Mucosa of stomach (tissue), 1 donor: ENCODE results near the gene TMEM238.
"Not testable (repeated sequence)": the region's sequence is repeated elsewhere in the genome, so short reads cannot be mapped to it uniquely, and the experiment has no call there.

Experiments
- H3K27me3 ChIP-seq: one replicate; pipeline ENCODE4 v1.7.0; 2013; ENCODE audit warnings: mild to moderate bottlenecking, low read length; ENCODE audit not compliant: control insufficient read depth, insufficient read depth
- H3K36me3 ChIP-seq: one replicate; pipeline ENCODE4 v1.7.0; 2013; ENCODE audit warnings: low read length; ENCODE audit not compliant: control insufficient read depth, insufficient read depth
- H3K4me1 ChIP-seq: one replicate; pipeline ENCODE4 v1.7.0; 2013; ENCODE audit warnings: mild to moderate bottlenecking, low read length; ENCODE audit not compliant: control insufficient read depth, insufficient read depth
- H3K4me3 ChIP-seq: one replicate; pipeline ENCODE4 v1.7.0; 2013; ENCODE audit warnings: low read length
- H3K9ac ChIP-seq: one replicate; pipeline ENCODE4 v1.7.0; 2013; ENCODE audit warnings: mild to moderate bottlenecking, low read length, moderate library complexity
- H3K9me3 ChIP-seq: one replicate; pipeline ENCODE4 v1.7.0; 2013; ENCODE audit warnings: mild to moderate bottlenecking, low read length, moderate library complexity; ENCODE audit not compliant: control insufficient read depth
- donor health status: Pancreatic carcinoma.

Gene TMEM238

DNA sequence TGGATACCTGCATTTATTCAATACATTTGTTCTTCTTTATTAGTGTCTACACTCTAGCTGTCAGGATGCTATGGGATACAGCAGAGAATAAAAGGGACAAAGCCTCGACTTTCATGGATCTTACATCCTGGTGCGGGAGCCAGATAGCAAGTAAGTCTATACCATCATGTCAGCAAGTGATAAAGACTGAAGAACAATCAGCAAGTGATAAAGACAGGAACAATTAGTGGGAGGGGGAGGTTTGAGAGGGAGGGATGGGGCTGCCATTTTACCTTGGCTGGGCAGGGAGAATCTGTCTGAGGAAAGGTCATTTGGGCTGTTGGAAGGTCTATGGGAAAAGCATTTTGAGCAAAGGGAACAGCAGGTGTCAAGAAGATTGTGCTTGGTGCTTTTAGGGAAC is 26.1 kb upstream of the TMEM238 start:
- no peaks in the 10 kb centered on the region for H3K27me3 ChIP-seq

DNA sequence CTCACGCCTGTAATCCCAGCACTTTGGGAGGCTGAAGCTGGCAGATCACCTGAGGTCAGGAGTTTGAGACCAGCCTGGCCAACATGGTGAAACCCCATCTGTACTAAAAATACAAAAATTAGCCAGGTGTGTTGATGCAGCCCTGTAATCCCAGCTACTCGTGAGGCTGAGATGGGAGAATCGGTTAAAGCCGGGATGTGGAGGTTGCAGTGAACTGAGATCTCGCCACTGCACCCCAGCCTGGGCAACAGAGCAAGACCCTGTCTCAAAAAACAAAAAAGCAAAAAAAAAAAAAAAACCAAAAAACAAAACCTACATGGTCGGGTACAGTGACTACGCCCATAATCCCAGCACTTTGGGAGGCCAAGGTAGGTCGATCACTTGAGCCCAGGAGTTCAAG is 25.1 kb upstream of the TMEM238 start:
- H3K4me3 ChIP-seq, H3K27me3 ChIP-seq, H3K9me3 ChIP-seq, H3K9ac ChIP-seq, H3K36me3 ChIP-seq: not testable (repeated sequence)
- H3K4me1 ChIP-seq: peaks cover 16% of the 10 kb centered on the region

More for the DNA sequence above, 26.1 kb upstream of the TMEM238 start:
- Histone ChIP-seq H3K4me3 (no peak overlapping the region), H3K36me3 (no peaks in the 10 kb centered on the region), H3K4me1 (peaks cover 16% of the 10 kb centered on the region), H3K9me3 (no peaks in the 10 kb centered on the region), H3K9ac (no peak overlapping the region)

DNA sequence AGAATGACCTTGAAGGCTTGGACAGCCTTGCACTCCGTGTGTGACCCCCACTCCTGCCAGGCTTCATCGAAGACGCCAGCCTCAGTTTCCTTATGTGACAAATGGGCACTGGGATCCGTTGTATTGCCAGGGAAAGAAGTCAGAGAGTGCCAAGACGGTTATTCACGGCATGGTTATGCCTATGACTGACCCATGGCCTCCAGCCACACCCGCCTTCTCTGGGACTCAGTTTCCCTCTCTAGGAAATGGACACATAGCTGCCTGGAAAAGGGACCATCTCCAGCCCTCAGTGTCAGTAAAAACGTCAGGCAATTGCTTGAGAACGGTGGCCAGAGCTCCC is 24.4 kb upstream of the TMEM238 start:
- Histone ChIP-seq H3K36me3 (no peaks in the 10 kb centered on the region), H3K4me1 (peaks cover 16% of the 10 kb centered on the region), H3K4me3 (peak overlapping the region; percentile 6), H3K9ac (peak overlapping the region; percentile 11), H3K27me3 (no peaks in the 10 kb centered on the region), H3K9me3 (no peaks in the 10 kb centered on the region)

DNA sequence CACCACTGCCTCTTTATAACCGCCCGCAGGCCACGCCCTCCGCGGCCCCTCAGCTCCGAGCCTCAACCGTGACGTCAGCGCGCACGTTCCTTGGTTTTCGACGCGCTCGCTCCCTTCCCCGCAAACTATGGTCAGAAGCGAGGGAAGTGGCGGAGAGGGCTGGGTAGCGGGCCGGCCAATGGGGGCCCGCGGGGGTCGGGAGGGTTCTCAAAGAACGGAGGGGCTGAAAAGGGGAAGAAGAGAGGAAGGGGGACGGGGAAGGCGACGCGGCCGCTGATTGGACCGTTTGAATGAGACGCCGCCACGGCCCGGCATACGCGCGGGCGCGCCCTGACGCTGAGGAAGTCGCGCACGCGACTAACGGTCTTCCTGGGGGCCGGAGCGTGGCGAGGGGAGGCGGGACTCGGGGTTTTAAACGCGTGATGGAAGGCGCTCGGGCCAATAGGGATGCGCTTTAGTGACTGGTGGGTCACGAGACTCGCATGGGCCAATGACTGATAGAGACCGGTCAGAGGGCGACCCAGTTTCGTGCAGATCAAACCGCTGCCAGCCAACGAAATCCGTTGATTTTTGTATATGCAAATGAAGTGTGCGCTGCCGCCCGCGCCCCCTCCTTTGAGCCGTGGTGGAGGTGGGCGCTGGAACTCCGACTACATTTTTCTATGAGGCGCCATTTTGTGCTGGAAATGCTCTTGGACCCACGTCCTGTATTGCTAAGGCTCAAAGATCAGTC is 23.9 kb upstream of the TMEM238 start:
- H3K27me3 ChIP-seq: no peaks in the 10 kb centered on the region

DNA sequence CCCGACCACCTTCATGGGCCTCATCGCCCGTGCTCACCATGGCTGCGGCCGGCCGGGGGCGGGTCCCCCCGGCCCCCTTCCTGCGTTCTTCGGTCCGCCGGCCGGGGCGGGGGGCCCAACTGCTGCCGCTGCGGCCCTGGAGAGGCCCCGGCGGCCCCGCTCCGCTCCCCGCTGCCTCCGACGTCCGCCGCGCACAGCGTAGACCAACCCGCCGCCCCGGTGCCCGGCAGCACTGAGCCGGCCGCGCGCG is 23.4 kb upstream of the TMEM238 start, which contains the start of gene UBE2S:
Gene UBE2S, minus strand, starts transcription at position 239 of the 250 bp plus-strand sequence. Its CDS starts 199 bp downstream, at position 40.
- H3K4me3 ChIP-seq: peak within 1 kb of the TSS; percentile 44
- peaks cover 16% of the 10 kb centered on the region for H3K4me1 ChIP-seq
- not testable (repeated sequence) for H3K36me3 ChIP-seq, H3K9me3 ChIP-seq, H3K27me3 ChIP-seq
- peak within 1 kb of the TSS; percentile 84 for H3K9ac ChIP-seq

More for the DNA sequence above, 23.9 kb upstream of the TMEM238 start:
- peak overlapping the region; percentile 6 for H3K4me3 ChIP-seq
- peaks cover 16% of the 10 kb centered on the region for H3K4me1 ChIP-seq
- peak overlapping the region; percentile 84 for H3K9ac ChIP-seq
- no peaks in the 10 kb centered on the region for H3K9me3 ChIP-seq
- no peaks in the 10 kb centered on the region for H3K36me3 ChIP-seq

DNA sequence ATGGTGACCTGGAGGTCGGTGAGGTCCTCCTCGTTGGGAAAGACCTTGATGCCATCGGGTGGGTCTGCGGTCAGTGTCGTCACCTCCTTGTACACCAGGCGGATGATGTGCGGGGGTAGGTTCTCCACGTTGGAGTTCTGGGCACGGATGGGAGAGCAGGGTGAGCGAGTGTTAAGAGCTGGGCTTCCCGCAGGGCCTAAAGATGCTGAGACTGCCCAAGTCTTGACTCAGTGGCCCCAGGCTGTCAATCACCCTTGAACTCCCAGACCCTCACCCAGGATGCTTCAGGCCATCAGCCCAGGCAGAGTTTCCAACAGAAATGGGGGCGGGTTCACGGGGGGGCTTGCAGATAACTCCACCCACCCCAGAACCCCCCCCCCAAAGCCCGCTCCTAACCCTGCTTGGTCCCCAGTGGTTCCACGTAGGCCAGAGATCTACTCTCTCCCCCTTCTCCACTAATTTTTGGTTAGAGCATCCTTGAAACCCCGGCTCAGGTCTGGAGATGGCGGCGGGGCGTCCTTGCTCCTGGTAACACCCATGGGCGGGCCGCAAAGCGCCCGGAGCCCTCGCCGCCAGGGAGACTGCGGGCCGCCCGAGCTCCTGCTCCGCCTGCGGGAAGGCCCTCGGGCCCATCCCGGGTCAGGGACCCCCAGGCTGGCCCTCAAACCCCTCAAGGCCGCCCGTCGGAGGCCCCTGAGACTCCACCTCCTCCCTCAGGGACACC is 22.9 kb upstream of the TMEM238 start:
- H3K4me1 ChIP-seq: peaks cover 16% of the 10 kb centered on the region
- H3K4me3 ChIP-seq: peak overlapping the region; percentile 44
- peak overlapping the region; percentile 84 for H3K9ac ChIP-seq
- H3K36me3 ChIP-seq: peaks cover 9% of the 10 kb centered on the region
- H3K27me3 ChIP-seq: no peaks in the 10 kb centered on the region
- no peaks in the 10 kb centered on the region for H3K9me3 ChIP-seq

DNA sequence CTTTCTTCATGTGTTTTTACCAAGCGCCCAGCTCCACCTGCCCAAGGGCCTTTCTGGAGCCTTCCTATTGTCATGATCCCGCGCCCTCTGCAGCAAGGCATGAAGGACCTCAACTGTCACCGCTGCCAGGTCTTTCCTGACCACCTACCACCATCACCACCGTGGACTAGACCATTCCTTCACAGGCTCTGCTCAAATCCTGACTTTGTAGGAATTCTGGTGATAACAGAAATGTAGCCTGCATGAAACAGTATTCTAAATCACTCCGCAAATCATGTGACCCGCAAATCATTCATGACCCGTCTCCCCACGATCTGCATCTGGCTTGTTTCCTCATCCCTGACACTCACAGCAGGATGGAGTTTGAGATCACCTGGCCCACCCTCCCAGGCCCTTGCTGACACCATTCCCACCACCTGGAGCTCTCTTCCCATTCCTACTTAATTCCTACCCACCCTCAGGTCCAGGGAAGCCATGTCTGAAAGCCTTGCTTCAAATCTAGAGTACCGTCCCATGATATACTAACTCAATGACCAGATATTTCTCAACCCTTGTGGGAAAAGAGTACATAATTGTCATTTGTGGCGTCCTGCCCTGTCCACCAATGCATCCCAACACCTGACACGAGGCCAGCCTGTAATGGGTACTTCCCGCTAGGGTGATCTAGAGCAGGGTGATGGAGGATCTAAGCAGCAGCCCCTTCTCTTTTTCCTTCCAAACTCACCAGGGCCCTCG is 22.2 kb upstream of the TMEM238 start:
- Histone ChIP-seq H3K9ac (peak overlapping the region; percentile 84), H3K36me3 (peaks cover 12% of the 10 kb centered on the region), H3K27me3 (no peaks in the 10 kb centered on the region), H3K9me3 (no peaks in the 10 kb centered on the region), H3K4me1 (peaks cover 16% of the 10 kb centered on the region), H3K4me3 (peak overlapping the region; percentile 44)

DNA sequence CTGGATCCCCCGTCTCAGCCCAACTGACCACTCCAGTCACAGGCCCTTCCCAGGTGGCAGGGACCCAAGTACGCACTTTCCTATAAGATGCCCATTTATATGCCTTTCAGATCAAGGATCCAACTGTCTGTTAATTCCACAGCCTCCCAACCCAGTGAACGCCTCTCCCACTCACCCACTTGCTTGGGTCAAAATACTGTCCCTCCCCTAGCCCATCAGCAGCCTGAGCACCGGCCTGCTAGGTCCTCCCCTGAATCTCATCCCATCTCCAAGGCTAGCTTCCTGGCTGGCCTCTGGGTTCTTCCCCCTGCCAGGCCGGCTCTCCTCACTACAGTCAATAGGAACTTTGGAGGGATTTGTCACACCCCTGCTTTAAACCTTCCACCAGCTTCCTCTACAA is 21.5 kb upstream of the TMEM238 start:
- Histone ChIP-seq H3K36me3 (peaks cover 12% of the 10 kb centered on the region), H3K4me1 (peaks cover 16% of the 10 kb centered on the region), H3K4me3 (no peak overlapping the region), H3K9me3 (no peaks in the 10 kb centered on the region), H3K9ac (peak overlapping the region; percentile 3), H3K27me3 (no peaks in the 10 kb centered on the region)

DNA sequence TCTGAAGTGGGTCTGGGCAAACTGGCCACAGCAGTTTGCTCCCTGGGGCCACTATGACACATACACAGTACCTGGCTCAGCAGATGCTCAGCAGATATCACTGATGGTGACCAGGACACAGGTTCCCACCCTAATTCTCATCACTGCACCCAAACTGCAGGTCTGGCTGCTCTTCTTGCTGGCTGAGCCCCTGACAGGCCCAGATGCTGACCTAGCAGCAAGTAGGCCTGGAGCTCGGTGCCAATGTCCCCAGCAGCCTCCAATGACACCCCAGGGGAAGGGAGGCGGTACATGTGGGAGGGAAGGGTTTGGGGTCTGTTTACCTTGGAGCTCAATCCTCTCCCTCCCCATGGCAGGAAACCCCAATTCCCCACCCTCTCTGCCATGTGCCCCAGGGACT is 18.4 kb upstream of the TMEM238 start:
- H3K4me1 ChIP-seq: peaks cover 11% of the 10 kb centered on the region
- H3K9ac ChIP-seq: no peak overlapping the region
- no peak overlapping the region for H3K4me3 ChIP-seq
- no peaks in the 10 kb centered on the region for H3K9me3 ChIP-seq
- H3K36me3 ChIP-seq: peaks cover 12% of the 10 kb centered on the region
- H3K27me3 ChIP-seq: no peaks in the 10 kb centered on the region

DNA sequence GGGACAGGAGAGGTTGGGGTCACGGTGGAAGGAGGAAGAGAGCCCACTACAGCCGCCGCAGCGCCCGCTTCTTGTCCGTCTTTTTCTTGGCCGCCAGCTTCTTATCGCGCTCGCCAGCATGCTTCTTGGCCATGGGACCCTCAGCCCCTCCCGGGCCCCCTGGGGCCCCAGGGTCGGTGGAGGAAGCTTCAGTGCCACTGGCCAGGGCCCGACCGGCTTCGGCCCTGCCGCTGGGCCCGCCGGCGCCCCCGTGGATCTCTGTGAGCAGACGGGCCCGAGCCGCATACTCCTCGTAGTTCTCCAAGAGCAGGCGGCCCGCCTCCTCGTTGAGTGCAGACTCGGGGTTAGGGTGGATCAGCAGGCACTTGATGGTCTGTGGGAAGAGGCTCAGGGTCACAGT is 17.3 kb upstream of the TMEM238 start:
- peaks cover 12% of the 10 kb centered on the region for H3K36me3 ChIP-seq

DNA sequence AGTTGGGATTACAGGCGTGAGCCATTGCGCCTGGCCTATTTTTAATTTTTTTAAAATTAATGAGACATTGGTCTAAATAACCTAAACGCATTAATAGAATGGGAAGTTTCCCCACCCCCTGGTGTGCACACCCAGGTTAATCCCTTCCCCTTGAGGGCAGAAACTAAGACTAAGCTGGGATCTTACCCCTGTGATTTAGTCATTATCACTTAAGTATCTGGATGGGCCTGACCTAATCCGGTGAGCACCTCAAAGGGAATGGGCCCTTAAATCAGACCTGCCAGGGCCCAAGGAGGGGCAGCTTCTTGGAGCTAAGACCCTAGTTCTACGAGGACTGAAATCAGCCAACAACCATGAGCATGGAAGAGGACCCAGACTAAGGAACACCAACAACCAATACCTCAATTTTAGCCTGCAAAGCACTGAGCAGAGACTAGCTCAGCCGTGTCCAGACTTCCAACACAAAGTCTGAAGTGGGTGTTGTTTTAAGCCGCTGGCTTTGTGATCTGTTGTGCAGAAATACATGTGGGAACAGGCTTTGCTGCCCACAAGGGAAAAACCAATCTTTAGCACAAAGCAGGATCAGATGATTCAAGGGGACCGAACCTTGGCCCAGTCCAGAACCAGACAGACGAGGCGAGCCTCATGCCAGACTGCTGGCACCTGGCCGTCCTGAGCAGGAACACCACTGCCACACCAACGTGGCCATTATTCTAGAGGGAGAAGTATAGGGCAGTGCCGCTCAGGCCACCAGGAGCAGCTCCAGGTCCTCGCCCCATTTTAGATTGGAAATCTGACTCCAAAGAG is 16.4 kb upstream of the TMEM238 start:
- no peaks in the 10 kb centered on the region for H3K4me1 ChIP-seq
- H3K9me3 ChIP-seq: no peaks in the 10 kb centered on the region
- H3K4me3 ChIP-seq: no peak overlapping the region
- H3K9ac ChIP-seq: no peak overlapping the region
- no peaks in the 10 kb centered on the region for H3K27me3 ChIP-seq
- H3K36me3 ChIP-seq: peaks cover 12% of the 10 kb centered on the region

More for the DNA sequence above, 17.3 kb upstream of the TMEM238 start:
- not testable (repeated sequence) for H3K9me3 ChIP-seq, H3K27me3 ChIP-seq, H3K9ac ChIP-seq, H3K4me3 ChIP-seq, H3K4me1 ChIP-seq
